K562 (cell line): Measurements from ENCODE around the gene SSX5. TPM values are rescaled to one million over a fixed set of nuclear protein-coding genes. Genes with fewer than 3 reads are reported as not detected.
A peak's percentile ranks its signal among the peaks of the same experiment; 100 is the strongest.
"Not testable (repeated sequence)": the region's sequence is repeated elsewhere in the genome, so short reads cannot be mapped to it uniquely, and the experiment has no call there.

Experiments used
- ATAC-seq: fragments of 200-7000 bp; cut with Tn5 transposase; 3 replicates; pipeline ENCODE4 v1.9.1; 2020; ENCODE audit warnings: moderate library complexity
- BruUV-seq: library from RNA; stranded (reverse); fragments of 400-500 nt; replicated peaks from 2 replicates; lab custom pipeline; 2021; lab: Mats Ljungman, UMichigan
- CTCF ChIA-PET: fragments of 300-600 bp; formaldehyde crosslinking; extraction: SDS; loops from one replicate; lab custom pipeline; 2021; ENCODE audit warnings: low intra/inter-chr PET ratio; lab: Yijun Ruan, JAX
- POLR2A ChIA-PET: fragments of 300-600, 350-650 bp; sonication (Branson Sonifier 250); formaldehyde crosslinking; extraction: SDS; loops from one replicate; lab custom pipeline; 2021; ENCODE audit warnings: antibody characterized with exemption, inconsistent platforms; lab: Yijun Ruan, JAX
- DNase-seq, 4 experiments: peaks; one replicate each; pipeline versions ENCODE4 v3.0.0 to v3.0.0-alpha.2; 2011 to 2018; ENCODE audit warnings: low spot score in 3 of 4, mixed read lengths in 3 of 4; ENCODE audit errors: extremely low read depth in 1 of 4
- FAIRE-seq: peaks from 2 replicates; lab custom pipeline; 2011; peaks lifted over from hg19 to GRCh38; lab: Jason Lieb, UNC
- H2AFZ ChIP-seq: 2 replicates; pipeline ENCODE4 v1.6.0; 2011; ENCODE audit warnings: low read depth, low read length, control low read depth, inconsistent platforms
- H3K27ac ChIP-seq: fragments of 200-600 bp; 3 replicates; pipeline ENCODE4 v1.8.0; 2011; ENCODE audit warnings: low read depth, mild to moderate bottlenecking, control low read depth, inconsistent platforms, low read length, moderate library complexity, mixed read lengths; ENCODE audit errors: extremely low read depth
- H3K27me3 ChIP-seq, 2 experiments: fragments of 300-600 bp in 1 of 2; 2 replicates in 1 of 2; 3 replicates in 1 of 2; pipeline versions ENCODE4 v1.6.0 to v1.8.0; 2011; ENCODE audit warnings: inconsistent platforms in 2 of 2, low read length in 2 of 2, mild to moderate bottlenecking in 1 of 2, mixed read lengths in 1 of 2, moderate library complexity in 1 of 2; ENCODE audit not compliant: control insufficient read depth in 2 of 2, insufficient read depth in 2 of 2
- H3K36me3 ChIP-seq: fragments of 300-600 bp; 3 replicates; pipeline ENCODE4 v1.8.0; 2011; ENCODE audit warnings: mild to moderate bottlenecking, low read length, inconsistent platforms; ENCODE audit not compliant: control insufficient read depth, insufficient read depth
- H3K4me1 ChIP-seq, 2 experiments: fragments of 200-600 bp in 1 of 2; replicated peaks in 1 of 2; 2 replicates in 1 of 2; 3 replicates in 1 of 2; pipeline versions ENCODE4 v1.5.1 to v1.8.0; 2011; ENCODE audit warnings: inconsistent platforms in 2 of 2, low read length in 2 of 2, mild to moderate bottlenecking in 1 of 2, mixed read lengths in 1 of 2, moderate library complexity in 1 of 2; ENCODE audit not compliant: control insufficient read depth in 2 of 2, insufficient read depth in 2 of 2
- H3K4me2 ChIP-seq: 2 replicates; pipeline ENCODE4 v1.6.1; 2011; ENCODE audit warnings: low read length, control low read depth, inconsistent platforms, mixed read lengths; ENCODE audit not compliant: insufficient read depth
- H3K4me3 ChIP-seq: fragments of 200-600 bp; sonication (generic), shearing (Covaris generic); 2 replicates; pipeline ENCODE4 v1.5.1; 2016; ENCODE audit warnings: control low read depth, inconsistent platforms
- H3K79me2 ChIP-seq: fragments of 200-600 bp; 3 replicates; pipeline ENCODE4 v1.8.0; 2011; ENCODE audit warnings: low read length, inconsistent platforms; ENCODE audit not compliant: control insufficient read depth, insufficient read depth
- H3K9ac ChIP-seq, 2 experiments: 2 replicates each; pipeline versions ENCODE4 v1.6.0 to v1.6.1; 2011; ENCODE audit warnings: low read depth in 2 of 2, low read length in 2 of 2, control low read depth in 1 of 2, inconsistent platforms in 1 of 2, mild to moderate bottlenecking in 1 of 2, mixed read lengths in 1 of 2; ENCODE audit not compliant: insufficient read depth in 1 of 2
- H3K9me1 ChIP-seq: one replicate; pipeline ENCODE4 v1.6.0; 2011; ENCODE audit warnings: inconsistent platforms, mild to moderate bottlenecking, low read length, moderate library complexity; ENCODE audit not compliant: control insufficient read depth, insufficient read depth
- H3K9me3 ChIP-seq: replicated peaks from 2 replicates; pipeline ENCODE4 v1.5.1; 2011; ENCODE audit warnings: low read depth, low read length, inconsistent platforms; ENCODE audit not compliant: control insufficient read depth, insufficient read depth
- H4K20me1 ChIP-seq: replicated peaks from 2 replicates; pipeline ENCODE4 v1.6.1; 2011; ENCODE audit warnings: low read length, inconsistent platforms, mixed read lengths; ENCODE audit not compliant: control insufficient read depth, insufficient read depth
- REST ChIP-seq, 2 experiments: fragments of 450-650 bp; formaldehyde crosslinking in 1 of 2; IDR thresholded peaks; 2 replicates each; pipeline versions ENCODE4 v1.4.0 to v1.6.1; 2014 to 2020; ENCODE audit warnings: mild to moderate bottlenecking in 2 of 2, borderline replicate concordance in 1 of 2, low read depth in 1 of 2
- WGBS: fragments of 100-300 bp; shearing (Covaris generic); methylation state at CpG from one replicate; pipeline ENCODE4 v1.1.6; 2016; ENCODE audit warnings: low coverage, mixed read lengths; ENCODE audit not compliant: insufficient coverage; ENCODE audit errors: missing lambda C conversion rate; 5-methylcytosine and 5-hydroxymethylcytosine counted together
- in situ Hi-C: fragments of 300-500 bp; cut with MboI; formaldehyde crosslinking; loops from 4 replicates; pipeline ENCODE4 v1.15.0; 2018; ENCODE audit warnings: inconsistent platforms, mixed read lengths
- intact Hi-C: fragments of 100-400 bp; cut with micrococcal nuclease; formaldehyde crosslinking; loops from 2 replicates; pipeline ENCODE4 v1.14.2; 2022
- polyA plus RNA-seq, 8 experiments: library from polyadenylated mRNA; depleted of rRNA in 4 of 8; stranded (reverse) in 5 of 8; unstranded in 3 of 8; fragments of >200 nt; fragmentation: Nextera tagmentation in 2 of 8; fragmentation: Illumina TruSeq in 1 of 8; extraction: Ambion mirVana in 2 of 8; extraction: Trizol in 1 of 8; gene quantifications; 2 replicates each; pipeline versions ENCODE4 v1.2.1 to v1.2.3, GENCODE V29; 2011 to 2014; ENCODE audit warnings: inconsistent platforms in 1 of 8, missing spikeins in 1 of 8
- total RNA-seq, 7 experiments: library from RNA; depleted of rRNA in 6 of 7; stranded (reverse); fragments of >200 nt in 6 of 7; fragmentation: Illumina TruSeq in 2 of 7; extraction: Trizol in 2 of 7; gene quantifications; 2 replicates each; pipeline versions ENCODE4 v1.2.1 to v1.2.3, GENCODE V29; 2011 to 2021; ENCODE audit warnings: low replicate concordance in 1 of 7

SSX5 gene
- total and polyA plus RNA-seq, 9 of the 15 experiments (the other 6 are each of a cell fraction or from before 2014, with no cell fraction given) = 0.13 to 0.36 (median 0.24) TPM; not detected in 3

- H3K9me3 ChIP-seq; H3K9ac ChIP-seq; H3K36me3 ChIP-seq; H3K9me1 ChIP-seq; CTCF ChIA-PET; BruUV-seq; H2AFZ ChIP-seq; H3K27ac ChIP-seq; H4K20me1 ChIP-seq; H3K4me1 ChIP-seq; intact Hi-C loops; H3K79me2 ChIP-seq; DNase-seq; POLR2A ChIA-PET; in situ Hi-C loops; FAIRE-seq; H3K4me2 ChIP-seq; ATAC-seq; H3K4me3 ChIP-seq; H3K27me3 ChIP-seq; TF ChIP-seq REST (CRISPR knock-in tag; IDR thresholded peaks at IDR 0.05; ENCODE audit: low read depth): not testable (repeated sequence)
- TF ChIP-seq REST (IDR thresholded peaks at IDR 0.05; ENCODE audit: borderline replicate concordance) = 0 out of 2 replicates have a peak, but pooled peaks have one; percentile 9
- 0% methylated on average over 4 of the region's 7 CpGs for WGBS
Observed at GRCh38 chrX:48166322-48166721, 30.3 kb downstream of the SSX5 start.
